ENCODE measurements around the gene GUSB.

GUSB gene

DNA sequence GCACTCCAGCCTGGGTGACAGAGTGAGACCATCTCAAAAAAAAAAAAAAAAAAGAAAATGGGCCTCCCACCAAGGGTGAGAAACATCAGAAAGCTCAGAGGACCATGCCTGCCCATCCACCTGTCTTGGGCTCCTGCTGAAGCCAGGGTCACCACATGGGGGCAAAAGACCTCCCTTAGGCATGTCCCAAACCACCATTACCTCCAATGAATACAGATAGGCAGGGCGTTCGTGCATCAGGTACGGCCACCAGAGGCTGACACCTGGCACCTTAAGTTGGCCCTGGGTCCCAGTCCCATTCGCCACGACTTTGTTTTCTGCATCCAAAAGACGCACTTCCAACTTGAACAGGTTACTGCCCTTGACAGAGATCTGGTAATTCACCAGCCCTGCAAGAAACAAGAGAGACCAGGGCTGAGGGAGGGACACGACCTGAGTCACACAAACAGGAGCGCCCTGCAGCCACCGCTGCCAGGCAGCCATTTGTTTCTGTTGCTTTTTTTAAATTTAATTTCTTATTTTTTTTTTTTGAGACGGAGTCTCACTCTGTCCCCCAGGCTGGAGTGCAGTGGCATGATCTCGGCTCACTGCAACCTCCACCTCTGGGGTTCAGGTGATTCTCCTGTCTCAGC, 6.1 kb downstream of the GUSB start:
- TF ChIP-seq, protein P1, sequence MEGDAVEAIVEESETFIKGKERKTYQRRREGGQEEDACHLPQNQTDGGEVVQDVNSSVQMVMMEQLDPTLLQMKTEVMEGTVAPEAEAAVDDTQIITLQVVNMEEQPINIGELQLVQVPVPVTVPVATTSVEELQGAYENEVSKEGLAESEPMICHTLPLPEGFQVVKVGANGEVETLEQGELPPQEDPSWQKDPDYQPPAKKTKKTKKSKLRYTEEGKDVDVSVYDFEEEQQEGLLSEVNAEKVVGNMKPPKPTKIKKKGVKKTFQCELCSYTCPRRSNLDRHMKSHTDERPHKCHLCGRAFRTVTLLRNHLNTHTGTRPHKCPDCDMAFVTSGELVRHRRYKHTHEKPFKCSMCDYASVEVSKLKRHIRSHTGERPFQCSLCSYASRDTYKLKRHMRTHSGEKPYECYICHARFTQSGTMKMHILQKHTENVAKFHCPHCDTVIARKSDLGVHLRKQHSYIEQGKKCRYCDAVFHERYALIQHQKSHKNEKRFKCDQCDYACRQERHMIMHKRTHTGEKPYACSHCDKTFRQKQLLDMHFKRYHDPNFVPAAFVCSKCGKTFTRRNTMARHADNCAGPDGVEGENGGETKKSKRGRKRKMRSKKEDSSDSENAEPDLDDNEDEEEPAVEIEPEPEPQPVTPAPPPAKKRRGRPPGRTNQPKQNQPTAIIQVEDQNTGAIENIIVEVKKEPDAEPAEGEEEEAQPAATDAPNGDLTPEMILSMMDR (IDR thresholded peaks at IDR 0.05) = no peak

- TF ChIP-seq, protein P1 (IDR thresholded peaks at IDR 0.05) = no peak
Measured at GRCh38 chr7:65974876-65975275, 7.1 kb downstream of the GUSB start.

- TF ChIP-seq, protein P1 (IDR thresholded peaks at IDR 0.05) = no peak
Measured at GRCh38 chr7:65974191-65974801, 7.7 kb downstream of the GUSB start.

GRCh38 chr7:65972976-65973375, 9.0 kb downstream of the GUSB start:
- TF ChIP-seq, protein P1 (IDR thresholded peaks at IDR 0.05) = no peak

DNA sequence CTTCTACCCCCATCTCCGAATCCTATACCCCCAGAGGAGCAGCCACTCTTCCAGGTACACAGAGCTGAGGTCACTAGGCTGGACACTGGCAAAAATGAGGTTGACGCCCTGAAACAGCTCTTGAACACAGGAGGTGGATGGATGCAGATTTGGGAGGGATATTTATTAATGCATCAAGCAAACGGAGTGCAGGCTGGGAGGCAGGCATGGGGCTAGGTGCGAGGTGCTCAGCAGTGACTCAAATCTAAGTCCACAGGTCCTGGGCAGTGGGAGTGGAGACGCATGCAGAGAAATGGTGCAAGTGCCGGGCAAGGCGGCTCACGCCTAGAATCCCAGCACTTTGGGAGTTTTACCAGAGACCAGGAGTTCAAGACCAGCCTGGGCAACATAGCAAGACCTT, 11.0 kb downstream of the GUSB start:
- TF ChIP-seq, protein P1 (IDR thresholded peaks at IDR 0.05) = no peak

DNA sequence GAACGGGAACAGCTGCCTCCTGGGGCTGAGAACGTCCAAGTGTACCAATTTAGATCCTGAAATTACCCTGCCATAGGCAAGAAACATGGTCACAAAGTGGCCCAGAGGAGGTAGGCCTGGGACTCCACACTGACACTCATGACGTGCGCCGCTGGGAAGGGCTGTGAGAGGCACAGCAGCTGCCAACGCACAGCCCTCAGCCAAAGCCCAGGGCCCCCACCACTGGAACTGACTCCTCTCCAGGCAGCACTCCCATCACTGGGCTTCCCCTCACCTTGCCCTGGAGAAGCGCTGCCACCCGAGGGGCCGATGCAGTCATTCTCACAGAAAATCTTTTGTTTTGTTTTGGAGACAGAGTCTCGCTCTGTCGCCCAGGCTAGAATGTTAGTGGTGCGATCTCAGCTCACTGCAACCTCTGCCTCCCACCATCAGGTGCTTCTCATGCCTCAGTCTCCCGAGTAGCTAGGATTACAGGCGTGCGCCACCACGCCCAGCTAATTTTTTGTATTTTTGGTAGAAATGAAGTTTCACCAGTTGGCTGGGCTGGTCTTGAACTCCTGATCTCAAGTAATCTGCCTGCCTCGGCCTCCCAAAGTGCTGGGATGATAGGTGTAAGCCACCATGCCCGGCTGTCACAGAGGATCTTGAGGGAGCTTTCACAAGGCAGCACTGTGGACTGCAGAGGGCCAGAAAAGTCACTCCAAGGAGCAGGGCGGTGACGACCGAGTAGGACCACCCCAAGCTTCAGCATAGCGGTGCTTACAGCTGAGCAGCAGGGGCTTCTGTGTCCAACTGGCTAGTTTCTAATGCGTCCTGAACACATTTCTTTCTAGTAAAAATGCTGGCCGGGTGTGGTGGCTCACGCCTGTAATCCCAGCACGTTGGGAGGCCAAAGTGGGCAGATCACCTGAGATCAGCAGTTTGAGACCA, 13.5 kb downstream of the GUSB start:
- TF ChIP-seq, protein P1 (IDR thresholded peaks at IDR 0.05) = no peak

DNA sequence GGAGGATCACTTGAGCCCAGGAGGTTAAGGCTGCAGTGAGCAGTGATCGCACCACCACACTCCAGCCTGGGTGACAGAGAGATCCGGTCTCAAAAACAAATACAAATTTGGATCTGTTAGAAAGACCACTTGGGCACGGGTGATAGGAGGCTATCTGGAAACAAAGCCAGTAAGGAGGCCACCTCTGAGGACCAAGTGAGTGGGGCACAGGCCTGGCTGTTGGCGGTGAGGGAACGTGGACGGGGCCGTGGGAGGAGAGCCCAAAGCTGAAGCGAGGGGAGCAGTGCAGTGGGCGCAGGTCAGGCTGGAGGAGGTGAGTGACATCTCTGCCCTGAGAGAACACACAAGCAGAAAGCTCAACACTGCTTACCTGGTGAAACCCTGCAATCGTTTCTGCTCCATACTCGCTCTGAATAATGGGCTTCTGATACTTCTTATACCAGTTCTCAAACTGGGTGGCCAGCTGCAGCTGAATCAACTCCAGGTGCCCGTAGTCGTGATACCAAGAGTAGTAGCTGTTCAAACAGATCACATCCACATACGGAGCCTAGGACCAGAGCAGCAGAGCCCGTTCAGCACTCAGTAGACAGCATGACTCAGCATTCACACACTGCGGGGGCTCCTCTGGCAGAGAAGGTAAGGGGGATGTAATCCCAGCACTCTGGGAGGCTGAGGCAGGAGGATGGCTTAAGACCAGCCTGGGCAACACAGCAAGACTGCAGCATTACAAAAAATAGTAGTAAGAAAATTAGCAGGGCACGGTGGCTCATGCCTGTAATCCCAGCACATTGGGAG, 14.5 kb downstream of the GUSB start:
- TF ChIP-seq, protein P1 (IDR thresholded peaks at IDR 0.05) = no peak
